HepG2 (cell line): ENCODE measurements around the gene SLCO3A1. TPM values are rescaled to one million over a fixed set of nuclear protein-coding genes. Genes with fewer than 3 reads are reported as not detected.
A peak's percentile ranks its signal among the peaks of the same experiment; 100 is the strongest.

ENCODE experiments used
- ATAC-seq: fragments of 200-7000 bp; cut with Tn5 transposase; 3 replicates; pipeline ENCODE4 v1.9.1; 2020; ENCODE audit warnings: mild to moderate bottlenecking, moderate library complexity
- Bru-seq: library from RNA; stranded (reverse); fragments of 400-500 nt; gene quantifications from one replicate; lab custom pipeline; 2021; lab: Mats Ljungman, UMichigan
- BruChase-seq, 2 experiments: library from RNA; stranded (reverse); fragments of 400-500 nt; gene quantifications; one replicate each; lab custom pipeline; 2021; lab: Mats Ljungman, UMichigan
- BruUV-seq: library from RNA; stranded (reverse); fragments of 400-500 nt; replicated peaks from 2 replicates; lab custom pipeline; 2021; lab: Mats Ljungman, UMichigan
- CTCF ChIA-PET: fragments of 300-600 bp; formaldehyde crosslinking; extraction: SDS; loops from one replicate; lab custom pipeline; 2021; ENCODE audit warnings: low total read pairs, inconsistent platforms, low intra/inter-chr PET ratio; lab: Yijun Ruan, JAX
- POLR2A ChIA-PET: fragments of 350-600 bp; sonication (Branson Sonifier 250); formaldehyde crosslinking; loops from one replicate; lab custom pipeline; 2020; ENCODE audit warnings: antibody characterized with exemption, inconsistent platforms; lab: Yijun Ruan, JAX
- DNase-seq: peaks from one replicate; pipeline ENCODE4 v3.0.0-alpha.2; 2015; ENCODE audit warnings: low spot score
- FAIRE-seq: peaks from 3 replicates; lab custom pipeline; 2011; peaks lifted over from hg19 to GRCh38; lab: Jason Lieb, UNC
- H2AFZ ChIP-seq: one replicate; pipeline ENCODE4 v1.6.1; 2011; ENCODE audit warnings: low read length, inconsistent platforms
- H3K27ac ChIP-seq: fragments of 300-600 bp; 3 replicates; pipeline ENCODE4 v1.8.0; 2011; ENCODE audit warnings: mixed run types, mild to moderate bottlenecking, mixed read lengths, low read length, inconsistent platforms; ENCODE audit not compliant: insufficient read depth; ENCODE audit errors: extremely low read length
- H3K27me3 ChIP-seq, 2 experiments: fragments of 200-600 bp in 1 of 2; 2 replicates in 1 of 2; 3 replicates in 1 of 2; pipeline versions ENCODE4 v1.6.0 to v1.8.0; 2011; ENCODE audit warnings: low read length in 2 of 2, mild to moderate bottlenecking in 2 of 2, moderate library complexity in 2 of 2, inconsistent platforms in 1 of 2; ENCODE audit not compliant: insufficient read depth in 2 of 2, control insufficient read depth in 1 of 2
- H3K36me3 ChIP-seq, 2 experiments: fragments of 200-600 bp in 1 of 2; replicated peaks in 1 of 2; 2 replicates in 1 of 2; 3 replicates in 1 of 2; pipeline versions ENCODE4 v1.5.1 to v1.8.0; 2011; ENCODE audit warnings: low read length in 2 of 2, inconsistent platforms in 1 of 2; ENCODE audit not compliant: insufficient read depth in 2 of 2, control insufficient read depth in 1 of 2
- H3K4me1 ChIP-seq: 2 replicates; pipeline ENCODE4 v1.5.1; 2012; ENCODE audit warnings: low read length, inconsistent platforms; ENCODE audit not compliant: insufficient read depth
- H3K4me2 ChIP-seq: 2 replicates; pipeline ENCODE4 v1.6.0; 2011; ENCODE audit warnings: low read depth, low read length, inconsistent platforms
- H3K4me3 ChIP-seq, 3 experiments: fragments of 200-600 bp in 1 of 3; sonication (generic), shearing (Covaris generic) in 1 of 3; replicated peaks in 1 of 3; 2 replicates each; pipeline ENCODE4 v1.5.1; 2011 to 2016; ENCODE audit warnings: low read length in 3 of 3, inconsistent platforms in 2 of 3, low read depth in 2 of 3, mild to moderate bottlenecking in 2 of 3, control low read depth in 1 of 3, mixed read lengths in 1 of 3; ENCODE audit not compliant: insufficient read depth in 1 of 3
- H3K79me2 ChIP-seq: one replicate; pipeline ENCODE4 v1.6.1; 2011; ENCODE audit warnings: low read length, inconsistent platforms; ENCODE audit not compliant: insufficient read depth
- H3K9ac ChIP-seq: 2 replicates; pipeline ENCODE4 v1.6.0; 2011; ENCODE audit warnings: mild to moderate bottlenecking, low read depth, low read length, inconsistent platforms; ENCODE audit not compliant: insufficient read depth
- H3K9me3 ChIP-seq: 2 replicates; pipeline ENCODE4 v1.5.1; 2012; ENCODE audit warnings: mild to moderate bottlenecking, low read length
- H4K20me1 ChIP-seq: 2 replicates; pipeline ENCODE4 v1.6.0; 2011; ENCODE audit warnings: inconsistent platforms, mild to moderate bottlenecking, low read length, moderate library complexity; ENCODE audit not compliant: insufficient read depth
- GATAD2A ChIP-seq: IDR thresholded peaks from 2 replicates; pipeline ENCODE4 v1.6.1; 2016
- MAZ ChIP-seq, 2 experiments: sonication (generic) in 1 of 2; formaldehyde crosslinking in 1 of 2; IDR thresholded peaks; 2 replicates each; pipeline versions ENCODE4 v1.5.0 to v1.6.1; 2012 to 2020; ENCODE audit warnings: low read depth in 2 of 2, mild to moderate bottlenecking in 2 of 2, borderline replicate concordance in 1 of 2, improper control_type of control experiment in 1 of 2, low read length in 1 of 2, missing genetic modification reagents in 1 of 2, moderate library complexity in 1 of 2
- MED8 ChIP-seq: sonication (generic); formaldehyde crosslinking; IDR thresholded peaks from 2 replicates; pipeline ENCODE4 v1.8.1; 2023; ENCODE audit warnings: mild to moderate bottlenecking, missing genetic modification reagents; ENCODE audit not compliant: insufficient replicate concordance
- PBX3 ChIP-seq: sonication (generic); formaldehyde crosslinking; IDR thresholded peaks from 2 replicates; pipeline ENCODE4 v1.8.1; 2023; ENCODE audit warnings: missing genetic modification reagents, inconsistent platforms, borderline replicate concordance
- ZBED4 ChIP-seq: sonication (generic); formaldehyde crosslinking; IDR thresholded peaks from 2 replicates; pipeline ENCODE4 v1.4.0; 2020; ENCODE audit warnings: missing genetic modification reagents, borderline replicate concordance
- ZBTB7A ChIP-seq: sonication (generic); formaldehyde crosslinking; IDR thresholded peaks from 2 replicates; pipeline ENCODE4 v1.8.0; 2022; ENCODE audit warnings: mild to moderate bottlenecking, missing genetic modification reagents
- ZNF143 ChIP-seq: sonication (generic); formaldehyde crosslinking; IDR thresholded peaks from 2 replicates; pipeline ENCODE4 v1.4.0; 2020; ENCODE audit warnings: missing genetic modification reagents
- ZNF513 ChIP-seq: sonication (generic); formaldehyde crosslinking; conservative IDR thresholded peaks from 2 replicates; pipeline ENCODE4 v1.5.0; 2020; ENCODE audit warnings: missing genetic modification reagents
- ZNF550 ChIP-seq: sonication (generic); formaldehyde crosslinking; IDR thresholded peaks from 2 replicates; pipeline ENCODE4 v1.4.0; 2020; ENCODE audit warnings: mild to moderate bottlenecking, missing genetic modification reagents, borderline replicate concordance
- ZNF709 ChIP-seq: sonication (generic); formaldehyde crosslinking; IDR thresholded peaks from 2 replicates; pipeline ENCODE4 v1.5.0; 2020; ENCODE audit warnings: mild to moderate bottlenecking, missing genetic modification reagents
- WGBS: methylation state at CpG from one replicate; pipeline ENCODE4 v1.1.6; 2017; ENCODE audit warnings: low lambda C conversion rate; 5-methylcytosine and 5-hydroxymethylcytosine counted together
- in situ Hi-C: cut with HindIII; loops from 2 replicates; pipeline ENCODE4 v1.10.0; 2017; ENCODE audit warnings: low pct_unique_long_range_greater_than_20kb; ENCODE audit not compliant: extremely low pct_ligation_motif_present
- intact Hi-C: fragments of 100-400 bp; cut with micrococcal nuclease; formaldehyde crosslinking; loops from one replicate; pipeline ENCODE4 v1.10.0; 2022; ENCODE audit not compliant: unreplicated experiment
- long read RNA-seq, 2 experiments: library from RNA in 1 of 2; library from polyadenylated mRNA in 1 of 2; stranded (forward) in 1 of 2; unstranded in 1 of 2; transcript quantifications; one replicate each; pipeline ENCODE4 v2.0.0, GENCODE V29; 2019 to 2022
- polyA minus RNA-seq, 3 experiments: library from RNA; depleted of rRNA, polyadenylated mRNA; stranded (reverse); fragments of >200 nt; gene quantifications; 2 replicates each; pipeline ENCODE4 v1.2.3, GENCODE V29; 2011; ENCODE audit warnings: low replicate concordance in 1 of 3
- polyA plus RNA-seq, 8 experiments: library from polyadenylated mRNA; depleted of rRNA in 3 of 8; stranded (reverse) in 7 of 8; unstranded in 1 of 8; fragments of >200 nt; fragmentation: Illumina TruSeq in 4 of 8; extraction: Trizol in 4 of 8; gene quantifications; 2 replicates each; pipeline versions ENCODE4 v1.2.1 to v1.2.3, GENCODE V29; 2011 to 2016; ENCODE audit warnings: low read depth in 4 of 8, missing spikeins in 1 of 8, mixed read lengths in 1 of 8; ENCODE audit not compliant: insufficient read depth in 1 of 8
- total RNA-seq, 5 experiments: library from RNA; depleted of rRNA; stranded (reverse); fragments of >200 nt; fragmentation: Illumina TruSeq; extraction: Trizol; gene quantifications; 2 replicates each; pipeline ENCODE4 v1.2.3, GENCODE V29; 2016; ENCODE audit warnings: low read depth in 1 of 5

The SLCO3A1 gene
- 0.02 TPM in 1 of 2 replicates, not detected in the other for total RNA-seq (2016; rRNA removed; fragmentation: Illumina TruSeq; extraction: Trizol)
- total RNA-seq (2016; cell fraction: cytosol; rRNA removed; fragmentation: Illumina TruSeq; extraction: Trizol; ENCODE audit: low read depth) = 0.09 and 0.10 TPM in 2 replicates
- total RNA-seq (2016; cell fraction: insoluble cytoplasmic fraction; rRNA removed; fragmentation: Illumina TruSeq; extraction: Trizol) = not detected in 2 replicates
- total RNA-seq (2016; cell fraction: membrane; rRNA removed; fragmentation: Illumina TruSeq; extraction: Trizol) = 0.03 TPM in 1 of 2 replicates, not detected in the other
- not detected in 2 replicates for total RNA-seq (2016; cell fraction: nucleus; rRNA removed; fragmentation: Illumina TruSeq; extraction: Trizol)
- polyA plus RNA-seq (2011; rRNA removed) = not detected in 2 replicates
- polyA plus RNA-seq (2011; cell fraction: cytosol; rRNA removed) = not detected in 2 replicates
- polyA plus RNA-seq (2011; cell fraction: nucleus; rRNA removed) = not detected in 2 replicates
- not detected in 2 replicates for polyA plus RNA-seq (2012)
- polyA plus RNA-seq (2016; cell fraction: cytosol; fragmentation: Illumina TruSeq; extraction: Trizol; ENCODE audit: low read depth) = not detected in 2 replicates
- not detected in 2 replicates for polyA plus RNA-seq (2016; cell fraction: insoluble cytoplasmic fraction; fragmentation: Illumina TruSeq; extraction: Trizol; ENCODE audit: low read depth)
- polyA plus RNA-seq (2016; cell fraction: membrane; fragmentation: Illumina TruSeq; extraction: Trizol; ENCODE audit: low read depth) = not detected in 2 replicates
- not detected in 2 replicates for polyA plus RNA-seq (2016; cell fraction: nucleus; fragmentation: Illumina TruSeq; extraction: Trizol; ENCODE audit: insufficient read depth, low read depth)
- 97.9 TPM in 1 of 2 replicates, not detected in the other for polyA minus RNA-seq (2011; rRNA and poly(A)+ RNA removed; ENCODE audit: low replicate concordance)
- not detected in 2 replicates for polyA minus RNA-seq (2011; cell fraction: cytosol; rRNA and poly(A)+ RNA removed)
- polyA minus RNA-seq (2011; cell fraction: nucleus; rRNA and poly(A)+ RNA removed) = not detected in 2 replicates
- percentile 5 among the genes with signal in this experiment for Bru-seq, nascent RNA
- percentile 5 among the genes with signal in this experiment for BruChase-seq, experiment 1, labeled RNA remaining after a 6-hour chase
- BruChase-seq, experiment 2, labeled RNA remaining after a 2-hour chase = percentile 4 among the genes with signal in this experiment
- long read RNA-seq, experiment 1 = 0 reads
- long read RNA-seq, experiment 2 = 0 reads

- ChIA-PET CTCF (interaction anchor here (2.2 kb wide), 1 partner anchor 551 kb away, joined by 15 read pairs; no protein-coding TSS in a partner anchor), POLR2A (no interaction called here)
- 37% methylated on average over 18 of the region's 67 CpGs for WGBS
- Histone ChIP-seq H3K79me2 (no peaks in the 10 kb centered on the region), H3K4me2 (peak within 1 kb of the TSS; percentile 73), H3K4me3 (peak within 1 kb of the TSS; percentile 40 to 60 (median 46); a peak in 5 of 6 replicates), H3K27me3 (peaks cover 4 to 45% of the 10 kb centered on the region in 2 experiments; a peak in 4 of 5 replicates), H2AFZ (no peak within 1 kb of the TSS), H3K4me1 (no peaks in the 10 kb centered on the region), H4K20me1 (no peaks in the 10 kb centered on the region), H3K9ac (no peak within 1 kb of the TSS), H3K9me3 (no peaks in the 10 kb centered on the region), H3K36me3 (no peaks in the 10 kb centered on the region), H3K27ac (no peak within 1 kb of the TSS)
- FAIRE-seq (no peak), DNase-seq (no peak), ATAC-seq (no peak)
- intact Hi-C loops (loop anchor here (10.0 kb wide), 1 partner anchor 231 kb away; no protein-coding TSS in a partner anchor), in situ Hi-C loops (loop anchor here (10.0 kb wide), 1 partner anchor 549 kb away; no protein-coding TSS in a partner anchor)
- BruUV-seq = no TSS peak
- TF ChIP-seq ZNF709 = no peak
- no peak for TF ChIP-seq ZBED4 (CRISPR knock-in tag)
- TF ChIP-seq MAZ (IDR thresholded peaks at IDR 0.05; ENCODE audit: borderline replicate concordance, low read depth, low read length) = no peak
- no peak for TF ChIP-seq MAZ (CRISPR knock-in tag; IDR thresholded peaks at IDR 0.05; ENCODE audit: low read depth)
- no peak for TF ChIP-seq ZNF550 (CRISPR knock-in tag)
- no peak for TF ChIP-seq ZNF143 (CRISPR knock-in tag)
- TF ChIP-seq MED8 (CRISPR knock-in tag) = no peak
- TF ChIP-seq ZNF513 (CRISPR knock-in tag) = no peak
- TF ChIP-seq GATAD2A (CRISPR knock-in tag) = no peak
- no peak for TF ChIP-seq ZBTB7A
- no peak for TF ChIP-seq PBX3
Measured at GRCh38 chr15:91853511-91853947, at the start of gene SLCO3A1. SLCO3A1 (plus strand) TSS chr15:91853708.
